ENCODE results near the gene ORMDL2. TPM values are rescaled to one million over a fixed set of nuclear protein-coding genes. Genes with fewer than 3 reads are reported as not detected.
A peak's percentile ranks its signal among the peaks of the same experiment; 100 is the strongest.

The ORMDL2 gene
- total and polyA plus RNA-seq, 2 experiments from 2014 or later, result 18.0 to 55.1 TPM

- TF ChIP-seq ETS1 (IDR thresholded peaks at IDR 0.05) (no peak), ZNF462 (CRISPR knock-in tag; IDR thresholded peaks at IDR 0.05) (no peak), ZNF331 (CRISPR knock-in tag; IDR thresholded peaks at IDR 0.05; ENCODE audit: low read depth) (no peak), ZNF114 (CRISPR knock-in tag; IDR thresholded peaks at IDR 0.05) (no peak), CREB1 (CRISPR knock-in tag; IDR thresholded peaks at IDR 0.05; ENCODE audit: low read depth) (no peak), NANOG (IDR thresholded peaks at IDR 0.05; ENCODE audit: borderline replicate concordance) (no peak)
Measured at GRCh38 chr12:55818140-55818728, 393 bp downstream of the ORMDL2 start (continued).

GRCh38 chr12:55818886-55819285 lies 1.0 kb downstream of the ORMDL2 start:
- Histone ChIP-seq H2AFZ (no peak overlapping the region), H3K9me2 (ENCODE audit: insufficient read depth) (no peaks in the 10 kb centered on the region), H3K4me3 (peak overlapping the region; percentile 82), H4K20me1 (replicated peaks; ENCODE audit: insufficient read depth) (peaks cover 36% of the 10 kb centered on the region), H3K79me2 (replicated peaks; ENCODE audit: insufficient read depth) (peaks cover 56% of the 10 kb centered on the region), H3K4me2 (peak overlapping the region; percentile 93), H3K4me1 (ENCODE audit: insufficient read depth) (peaks cover 32% of the 10 kb centered on the region), H3F3A (replicated peaks; ENCODE audit: low read depth) (peaks cover 33% of the 10 kb centered on the region; the same call in 1 of the 2 replicates), H3K36me3 (ENCODE audit: insufficient read depth) (peaks cover 31% of the 10 kb centered on the region), H3K27me3 (ENCODE audit: insufficient read depth) (no peaks in the 10 kb centered on the region), H3K27ac (ENCODE audit: low read depth) (no peak overlapping the region)
- Mint-ChIP-seq H3K36me3 (ENCODE audit: low read depth) (peaks cover 46% of the 10 kb centered on the region), H3K27me3 (ENCODE audit: insufficient read depth, low read depth, poor library complexity) (peaks cover 3% of the 10 kb centered on the region), H3K4me3 (no peak overlapping the region; the same call in 2 of the 3 replicates), H3K27ac (no peak overlapping the region; the same call in 1 of the 2 replicates), H3K9me3 (no peaks in the 10 kb centered on the region), H3K4me1 (peaks cover 25% of the 10 kb centered on the region)
- DNase-seq (ENCODE audit: low spot score) (no peak), ATAC-seq (no peak)
- no peak for TF ChIP-seq EZH2phosphoT487 (IDR thresholded peaks at IDR 0.05; ENCODE audit: unreplicated experiment)
- no peak for TF ChIP-seq ETS1 (IDR thresholded peaks at IDR 0.05)
- TF ChIP-seq EZH2 (IDR thresholded peaks at IDR 0.05; ENCODE audit: low read depth, unreplicated experiment), result no peak
- no peak for TF ChIP-seq CTCF (conservative IDR thresholded peaks at IDR 0.05; ENCODE audit: low read depth in 2 of 2)
- no peak for TF ChIP-seq JUNB (IDR thresholded peaks at IDR 0.05; ENCODE audit: unreplicated experiment)
- TF ChIP-seq ZNF114 (CRISPR knock-in tag; IDR thresholded peaks at IDR 0.05), result no peak
- no peak for TF ChIP-seq ZNF331 (CRISPR knock-in tag; IDR thresholded peaks at IDR 0.05; ENCODE audit: low read depth)
